Left forelimb (tissue), 1 donor: ENCODE results near the gene FAM107B.
"Not testable (repeated sequence)": the region's sequence is repeated elsewhere in the genome, so short reads cannot be mapped to it uniquely, and the experiment has no call there.

Experiments used
- DNase-seq: peaks from one replicate; pipeline ENCODE4 v3.0.0-alpha.2; 2018; ENCODE audit warnings: low spot score

FAM107B gene

DNA sequence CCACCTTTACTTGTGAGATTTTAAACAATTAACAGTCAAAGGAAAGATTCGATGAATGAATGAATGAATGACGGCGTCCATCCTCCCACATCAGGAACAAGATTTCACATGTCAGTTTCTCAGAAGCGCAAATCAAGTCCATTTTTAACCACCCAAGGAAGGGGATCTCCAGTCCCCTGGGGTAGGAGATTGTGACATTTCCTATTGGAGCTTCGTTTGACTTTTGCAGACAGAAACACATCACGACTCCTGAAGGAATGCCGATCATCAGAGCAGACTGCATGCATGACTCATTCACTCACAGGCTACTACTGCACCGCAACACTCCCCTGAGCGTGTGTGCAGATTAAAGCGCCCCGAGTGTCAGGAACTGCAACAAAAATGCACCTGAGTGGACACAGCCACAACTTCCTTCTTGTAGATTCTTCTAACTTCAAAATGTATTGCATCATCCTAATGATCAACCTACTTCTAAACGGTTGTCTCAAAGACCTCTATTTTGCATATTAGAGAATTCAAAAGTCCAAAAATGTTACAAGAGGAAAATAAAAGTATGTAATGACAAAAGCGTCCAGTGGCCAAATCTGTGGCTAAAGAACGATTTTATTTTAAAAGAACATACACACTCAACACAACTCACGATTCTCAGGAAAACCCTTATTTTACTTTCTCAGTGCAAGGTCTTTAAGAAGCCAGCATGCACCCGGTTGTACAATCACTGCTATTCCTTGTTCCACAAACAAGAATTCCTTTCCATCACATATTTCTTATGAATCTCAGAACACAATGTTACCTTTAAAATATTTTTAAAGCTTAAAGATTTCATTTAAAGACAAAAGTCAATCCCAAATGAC is 172.6 kb downstream of the FAM107B start:
- no peak for DNase-seq

DNA sequence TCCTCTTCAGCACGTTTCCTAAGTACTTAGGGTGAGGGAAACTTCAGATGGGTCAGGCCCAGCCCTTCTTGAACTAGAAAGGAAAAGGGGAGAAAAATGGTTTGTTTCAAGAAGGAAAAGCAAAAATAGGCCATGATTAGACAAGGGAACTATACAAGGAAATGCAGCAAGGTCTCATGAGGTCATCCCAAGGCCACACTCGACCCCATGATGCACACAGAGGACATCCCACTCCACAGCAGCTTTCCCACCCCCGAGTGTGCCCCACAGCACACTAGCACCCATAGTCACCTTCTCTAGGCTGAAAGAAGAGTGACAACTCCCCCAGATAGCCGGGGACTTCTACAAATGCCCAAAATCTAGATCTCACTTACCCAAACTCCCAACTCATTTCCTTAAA is 173.4 kb downstream of the FAM107B start:
- DNase-seq: no peak

DNA sequence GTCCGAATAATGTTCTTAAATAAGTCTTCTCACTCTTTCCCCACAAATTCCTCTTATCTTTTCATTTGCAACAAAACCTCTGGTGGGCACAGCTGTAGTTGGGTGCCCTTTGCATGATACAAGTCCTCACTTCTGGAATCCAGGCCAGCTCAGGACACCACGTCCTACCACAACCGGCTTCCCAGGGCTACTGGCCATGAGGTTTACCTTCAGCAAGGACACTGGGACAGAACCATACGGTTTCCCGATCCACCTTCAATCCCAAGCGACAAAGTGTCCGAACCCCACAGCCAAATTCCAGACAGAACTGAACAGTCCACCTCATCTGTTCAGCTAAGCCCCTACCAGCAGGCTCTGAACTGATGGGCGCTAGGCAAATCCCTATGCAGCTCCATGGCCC is 174.6 kb downstream of the FAM107B start:
- no peak for DNase-seq

DNA sequence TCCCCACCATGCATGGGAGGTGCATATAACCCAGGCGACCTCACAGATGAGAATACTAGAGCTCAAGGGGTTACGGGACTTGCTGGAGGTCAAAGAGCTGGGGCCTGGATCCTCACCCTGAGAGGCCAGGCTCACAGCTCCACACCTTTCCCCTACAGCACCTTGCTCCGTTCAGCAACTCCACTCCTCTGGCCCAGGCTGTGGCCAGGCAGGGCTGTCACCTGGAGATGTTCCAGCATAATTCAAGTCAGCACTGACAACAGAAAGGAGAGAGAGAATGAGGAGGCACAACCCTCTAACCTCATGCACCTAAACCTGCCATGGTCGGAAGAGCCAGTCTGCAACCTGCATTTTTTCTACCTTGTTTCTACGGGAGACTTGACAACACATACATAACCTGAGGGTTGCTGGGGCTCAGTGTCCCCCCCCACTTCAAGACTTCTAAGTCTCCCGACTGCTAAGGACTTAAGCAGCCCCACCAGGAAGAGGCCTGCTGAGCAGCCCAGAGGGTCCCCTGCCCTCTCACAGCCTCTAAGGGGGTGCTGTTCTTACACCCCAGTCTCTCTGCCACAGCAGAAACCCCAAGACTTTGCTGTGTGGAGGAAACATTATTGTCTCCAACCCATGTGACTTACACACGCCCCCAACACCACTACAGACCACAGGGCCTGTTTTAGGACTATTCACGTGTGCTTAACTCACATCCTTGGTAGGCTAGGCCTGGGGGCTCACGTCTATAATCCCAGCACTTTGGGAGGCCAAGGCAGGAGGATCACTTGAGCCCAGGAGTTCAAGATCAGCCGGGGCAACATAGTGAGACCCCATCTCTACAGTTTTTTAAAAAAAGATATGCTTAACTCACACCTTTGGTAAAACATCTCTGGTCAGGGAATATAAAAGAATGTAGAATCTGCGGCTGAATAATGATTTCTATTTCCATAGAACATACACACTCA is 175.6 kb downstream of the FAM107B start:
- no peak for DNase-seq

DNA sequence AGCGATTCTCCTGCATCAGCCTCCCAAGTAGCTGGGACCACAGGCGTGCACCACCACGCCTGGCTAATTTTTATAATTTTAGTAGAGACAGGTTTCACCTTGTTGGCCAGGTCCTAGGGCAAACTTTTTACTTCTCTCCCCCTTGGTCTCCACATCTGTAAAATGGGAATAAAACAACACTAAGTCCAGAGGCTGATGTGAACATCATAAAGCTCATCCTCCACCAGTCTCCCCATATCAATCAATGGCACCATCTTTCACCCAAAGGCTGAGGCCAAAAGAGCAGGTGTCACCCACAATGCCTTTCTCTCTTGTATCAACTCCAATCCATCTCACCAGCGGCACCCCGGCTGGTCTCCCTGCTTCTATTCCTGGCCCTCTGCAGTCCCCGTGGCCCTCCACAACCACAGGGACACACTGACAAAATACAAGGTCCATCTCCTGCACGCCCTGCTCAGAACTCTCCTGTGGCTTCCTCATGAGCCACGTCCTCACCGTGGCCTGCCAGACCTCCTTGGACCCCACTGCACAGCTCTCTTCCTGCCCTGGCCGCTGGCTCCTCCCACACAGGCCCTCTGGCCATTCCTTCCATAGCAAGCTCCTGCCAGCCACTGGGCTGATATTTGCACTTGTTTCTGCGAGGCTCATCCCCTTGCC is 179.0 kb downstream of the FAM107B start:
- DNase-seq: no peak

DNA sequence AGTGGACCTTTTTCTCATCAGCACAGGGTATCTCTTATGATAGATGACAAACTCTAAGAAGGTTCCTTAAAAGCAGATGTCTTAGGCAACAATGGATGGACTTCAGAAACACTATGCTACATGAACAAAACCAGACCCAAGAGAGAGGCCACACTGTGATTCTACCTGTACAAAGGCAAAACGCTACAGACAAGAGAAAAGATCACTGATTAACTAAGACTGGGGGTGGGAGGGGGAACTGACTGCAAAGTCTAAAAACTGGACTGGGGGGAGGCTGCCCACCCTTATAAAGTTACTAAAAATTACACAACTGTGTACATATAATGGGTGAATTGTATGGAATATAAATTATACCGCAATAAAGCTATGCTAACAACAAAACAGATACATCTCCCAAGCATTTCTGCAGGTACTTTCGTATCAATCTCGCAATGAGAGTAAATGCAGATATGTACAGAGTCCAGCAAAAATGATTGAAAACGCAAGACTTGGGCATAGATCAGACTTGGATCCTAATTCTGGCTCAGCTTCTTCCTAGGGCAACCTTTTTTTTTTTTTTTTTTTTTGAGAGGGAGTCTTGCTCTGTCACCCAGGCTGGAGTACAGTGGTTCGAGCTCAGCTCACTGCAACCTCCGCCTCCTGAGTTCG is 179.7 kb downstream of the FAM107B start:
- no peak for DNase-seq

DNA sequence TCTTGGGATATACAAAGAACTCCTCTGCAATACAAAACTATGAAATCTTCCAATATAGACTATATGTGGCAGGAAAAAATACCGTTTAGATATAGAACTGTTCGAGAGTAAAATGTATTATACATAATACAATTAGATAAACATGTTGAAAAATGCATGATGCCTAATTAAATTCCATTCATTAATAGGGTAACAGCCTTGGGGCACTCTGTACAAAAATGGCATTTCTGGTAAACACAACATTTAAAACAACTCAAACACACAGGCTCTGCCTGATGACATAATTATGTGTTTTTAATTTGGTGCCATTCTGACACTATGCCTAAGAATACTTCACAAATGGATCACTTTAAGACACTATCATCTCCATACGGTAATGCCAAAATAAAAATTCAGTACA is 180.9 kb downstream of the FAM107B start:
- DNase-seq: no peak

DNA sequence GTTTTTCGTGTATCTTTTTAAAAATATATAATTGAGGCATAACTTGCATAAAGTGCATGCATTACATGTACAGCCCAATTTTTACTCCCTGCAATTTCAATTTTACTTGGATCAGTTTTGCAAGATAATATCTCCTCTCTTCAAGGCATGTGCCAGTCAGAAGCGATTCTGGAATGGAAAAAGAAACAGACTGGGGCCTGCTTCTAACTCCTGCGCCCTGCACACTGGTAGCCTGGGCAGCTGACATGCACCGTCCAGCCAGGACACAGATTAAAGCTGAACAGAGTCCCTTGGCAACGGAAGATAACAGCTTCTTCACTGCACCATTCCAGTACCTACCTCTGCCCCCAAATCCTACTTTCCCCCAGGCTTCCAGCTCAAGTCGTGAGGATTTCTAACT is 182.1 kb downstream of the FAM107B start:
- no peak for DNase-seq

DNA sequence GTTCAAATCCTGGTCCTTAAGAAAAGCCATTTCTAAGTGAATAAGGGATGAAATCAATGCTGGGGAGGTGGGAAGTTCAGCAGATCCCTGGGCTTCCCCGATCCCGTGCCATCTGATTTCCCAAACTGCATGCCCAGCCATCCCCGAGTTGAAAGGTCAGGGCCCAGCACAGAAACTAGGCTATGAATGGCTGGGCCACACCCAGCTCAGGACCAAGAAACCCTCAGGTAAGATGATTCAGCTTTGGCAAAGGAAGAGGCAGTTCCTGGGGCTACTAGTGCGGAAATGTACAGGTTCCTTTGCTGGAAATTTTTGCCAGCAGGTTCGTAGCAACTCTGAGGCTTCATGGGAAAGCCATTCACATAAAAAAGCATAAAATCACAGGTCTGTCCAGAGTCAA is 182.7 kb downstream of the FAM107B start:
- no peak for DNase-seq

DNA sequence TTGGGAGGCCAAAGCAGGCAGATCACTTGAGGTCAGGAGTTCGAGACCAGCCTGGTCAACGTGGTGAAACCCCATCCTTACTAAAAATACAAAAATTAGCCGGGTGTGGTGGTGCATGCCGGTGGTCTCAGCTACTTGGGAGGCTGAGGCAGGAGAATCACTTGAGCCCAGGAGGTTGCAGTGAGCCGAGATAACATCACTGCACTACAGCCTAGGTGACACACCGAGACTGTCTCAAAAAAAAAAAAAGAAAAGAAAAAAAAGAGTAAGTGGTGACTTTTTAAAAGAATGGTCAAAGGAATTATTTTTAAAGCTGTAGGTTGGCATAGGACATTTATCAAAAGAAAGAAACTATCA is 185.8 kb downstream of the FAM107B start:
- DNase-seq: not testable (repeated sequence)

DNA sequence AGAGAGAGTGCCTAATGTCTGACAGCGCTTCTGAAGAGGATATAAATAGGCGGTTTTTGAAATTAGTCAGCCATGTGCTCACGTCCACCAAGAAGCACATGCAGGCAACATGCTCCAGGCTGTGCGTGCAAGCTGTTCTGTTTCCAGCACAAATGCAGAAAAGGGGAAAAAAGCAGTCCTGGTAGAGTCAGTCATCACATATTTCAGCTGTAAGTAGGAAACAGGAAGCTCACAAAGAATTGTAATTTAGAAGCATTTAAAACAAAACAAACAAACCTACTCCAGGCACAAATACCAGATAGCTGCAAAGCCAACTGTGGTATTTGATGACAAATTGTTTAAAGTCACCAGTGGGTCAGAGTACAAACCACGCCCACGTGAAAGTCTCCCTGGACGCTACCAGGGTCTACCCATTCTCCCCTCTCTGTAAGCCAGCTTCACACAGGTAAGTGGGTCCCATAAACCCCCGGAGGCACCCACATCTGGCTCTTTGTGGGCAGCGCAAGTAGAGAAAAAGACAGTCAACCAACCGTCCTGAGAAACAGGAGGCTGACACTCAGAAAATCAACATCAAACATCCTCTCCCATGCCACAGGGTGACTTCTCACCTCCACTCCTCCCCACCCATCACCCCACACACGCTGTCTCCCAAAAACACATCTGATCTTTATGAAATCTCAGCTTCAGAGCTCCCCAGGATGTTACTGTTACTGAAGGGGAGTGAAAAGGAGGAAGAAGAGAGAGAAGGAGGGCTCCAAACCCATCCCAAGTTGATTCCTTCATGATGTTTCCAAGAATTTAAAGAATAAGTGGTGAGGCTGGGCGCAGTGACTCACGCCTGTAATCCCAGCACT is 186.4 kb downstream of the FAM107B start:
- DNase-seq: no peak

DNA sequence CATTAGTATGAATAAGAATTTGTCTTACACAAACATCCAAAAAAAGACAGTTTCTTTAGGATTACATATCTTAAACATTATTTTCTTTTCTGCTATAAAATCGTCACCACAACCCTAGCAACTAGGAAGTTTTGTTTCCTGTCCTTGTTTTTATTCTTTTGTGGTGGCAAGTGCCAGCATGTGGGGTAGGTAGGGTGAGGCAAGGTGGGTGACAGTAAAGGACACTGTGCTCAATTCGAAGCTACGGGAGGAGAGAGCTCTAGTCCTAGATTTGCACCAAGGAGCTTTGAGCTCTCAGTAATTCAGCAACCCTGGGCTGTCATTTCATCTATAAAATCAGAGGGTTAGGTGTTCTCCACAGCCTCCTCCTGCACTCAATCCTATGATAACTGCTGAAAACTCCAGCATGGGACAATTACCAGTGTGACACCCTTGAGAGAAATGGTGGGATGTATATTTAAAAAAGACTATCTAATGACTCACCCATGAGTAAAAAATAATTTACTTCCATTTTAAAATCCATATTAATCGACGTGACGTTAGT is 187.1 kb downstream of the FAM107B start:
- DNase-seq: no peak

DNA sequence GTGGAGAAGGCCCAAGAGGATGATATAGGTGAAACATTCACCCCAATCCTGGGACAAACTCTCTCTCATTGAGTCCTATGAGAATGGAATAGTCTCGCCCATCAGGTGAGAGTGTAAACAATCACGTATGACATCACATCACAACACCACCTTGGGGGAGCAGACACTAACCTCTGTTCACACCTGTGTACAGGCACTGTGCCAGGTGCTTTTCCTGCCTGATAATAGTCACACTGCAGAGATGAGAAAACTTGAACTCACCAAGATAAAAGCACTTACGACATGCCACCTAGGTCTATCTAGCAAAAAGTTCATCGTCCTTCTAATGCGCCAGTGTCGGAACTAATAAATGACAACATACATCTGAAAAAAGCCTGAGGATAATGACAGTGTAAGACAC is 187.8 kb downstream of the FAM107B start:
- DNase-seq: no peak

DNA sequence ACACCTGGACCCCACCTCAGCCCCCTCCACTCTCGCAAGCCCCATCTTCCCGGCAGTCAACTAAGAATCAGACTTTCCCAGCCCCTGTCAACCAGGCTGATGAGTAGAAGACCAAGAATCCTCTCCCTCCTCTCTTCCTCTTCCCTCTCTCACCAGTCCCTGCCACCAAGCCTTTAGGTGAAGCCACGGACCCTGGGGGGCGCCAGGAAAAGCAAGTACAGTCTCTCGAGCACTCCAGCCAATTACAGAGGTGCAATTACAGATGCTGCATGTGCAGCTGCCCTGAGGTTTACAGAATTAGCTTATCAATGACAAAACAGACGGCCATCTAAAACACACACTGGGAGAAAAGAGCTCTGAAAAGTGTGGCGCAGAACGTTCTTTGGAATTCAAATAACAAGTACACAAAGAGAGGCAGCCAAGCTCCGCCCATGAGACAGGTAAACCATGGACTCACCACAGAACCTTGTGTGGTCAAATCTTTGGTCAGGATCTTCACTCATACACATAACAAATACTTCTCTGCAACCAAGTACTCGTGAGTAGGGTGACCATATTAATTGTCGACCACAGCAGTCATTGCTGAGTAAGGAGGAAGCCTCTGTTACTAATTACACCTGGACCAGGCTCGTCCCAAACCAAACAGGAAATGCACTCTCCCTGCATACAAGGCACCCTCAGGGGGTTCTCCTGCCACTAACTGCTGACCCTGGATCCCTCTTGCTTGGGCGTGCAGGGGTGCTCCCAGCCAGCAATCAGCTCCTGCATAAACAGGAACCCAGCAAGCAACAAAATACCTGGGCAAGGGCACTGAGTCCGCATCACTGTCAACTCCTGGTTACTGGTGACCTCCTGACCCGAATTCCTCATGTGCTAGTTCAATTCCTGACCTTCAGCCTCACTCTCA is 189.2 kb downstream of the FAM107B start:
- DNase-seq: no peak

DNA sequence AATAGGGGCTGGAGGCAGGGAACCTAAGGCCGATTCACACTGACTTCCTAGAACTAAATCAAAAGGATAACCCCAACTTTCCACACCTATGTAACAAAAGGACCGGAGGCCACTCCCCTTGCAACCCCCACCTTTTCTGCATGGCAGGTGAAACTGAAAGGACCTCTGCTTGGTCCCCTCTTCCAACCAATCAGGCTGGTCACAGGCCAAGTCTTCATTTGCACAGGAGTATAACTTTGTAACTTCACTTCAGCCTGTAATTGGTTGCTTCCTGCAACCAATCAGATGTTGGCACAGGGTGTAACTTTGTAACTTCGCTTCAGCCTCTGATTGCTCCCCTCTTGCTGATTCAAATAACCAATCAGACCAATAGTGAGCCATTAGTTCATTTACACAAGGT is 190.0 kb downstream of the FAM107B start:
- DNase-seq: no peak

DNA sequence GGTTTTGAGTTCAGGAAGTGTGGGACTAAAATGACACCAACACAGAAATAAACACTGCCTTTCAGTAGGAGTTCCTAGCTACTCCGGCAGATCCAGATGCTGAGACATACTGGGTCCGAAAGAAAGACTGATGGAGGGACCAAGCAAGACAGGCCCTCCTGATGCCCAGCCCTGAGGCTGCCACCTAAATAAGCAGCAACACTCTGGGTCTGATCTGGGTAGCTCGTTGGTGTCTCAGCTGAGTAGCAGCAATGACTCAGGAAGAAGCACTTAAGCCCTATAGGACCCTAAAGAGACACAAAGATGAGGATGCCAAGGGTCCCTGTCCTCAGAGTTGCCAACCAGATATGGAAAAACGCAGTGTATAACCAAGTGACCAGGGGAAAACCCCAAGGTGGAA is 190.7 kb downstream of the FAM107B start:
- DNase-seq: no peak

DNA sequence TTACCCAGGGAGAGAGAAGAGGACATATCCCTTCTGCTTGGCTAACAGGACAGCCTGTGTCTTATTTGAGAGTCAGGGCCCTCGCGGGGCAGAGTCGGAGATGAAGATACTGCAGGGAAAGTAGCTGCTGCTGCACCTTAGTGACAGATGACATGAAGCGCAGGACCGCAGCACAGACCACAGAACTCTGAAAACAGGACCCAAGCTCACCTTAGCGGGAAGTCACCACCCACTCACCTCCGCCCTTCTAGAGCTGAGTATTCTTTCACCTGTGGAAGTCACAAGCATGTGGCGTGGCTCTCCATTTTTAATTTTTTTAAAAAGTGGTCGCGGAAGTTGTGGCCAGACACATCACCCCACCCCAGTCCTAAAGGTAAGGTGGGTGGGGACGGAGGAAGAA is 191.4 kb downstream of the FAM107B start:
- no peak for DNase-seq

DNA sequence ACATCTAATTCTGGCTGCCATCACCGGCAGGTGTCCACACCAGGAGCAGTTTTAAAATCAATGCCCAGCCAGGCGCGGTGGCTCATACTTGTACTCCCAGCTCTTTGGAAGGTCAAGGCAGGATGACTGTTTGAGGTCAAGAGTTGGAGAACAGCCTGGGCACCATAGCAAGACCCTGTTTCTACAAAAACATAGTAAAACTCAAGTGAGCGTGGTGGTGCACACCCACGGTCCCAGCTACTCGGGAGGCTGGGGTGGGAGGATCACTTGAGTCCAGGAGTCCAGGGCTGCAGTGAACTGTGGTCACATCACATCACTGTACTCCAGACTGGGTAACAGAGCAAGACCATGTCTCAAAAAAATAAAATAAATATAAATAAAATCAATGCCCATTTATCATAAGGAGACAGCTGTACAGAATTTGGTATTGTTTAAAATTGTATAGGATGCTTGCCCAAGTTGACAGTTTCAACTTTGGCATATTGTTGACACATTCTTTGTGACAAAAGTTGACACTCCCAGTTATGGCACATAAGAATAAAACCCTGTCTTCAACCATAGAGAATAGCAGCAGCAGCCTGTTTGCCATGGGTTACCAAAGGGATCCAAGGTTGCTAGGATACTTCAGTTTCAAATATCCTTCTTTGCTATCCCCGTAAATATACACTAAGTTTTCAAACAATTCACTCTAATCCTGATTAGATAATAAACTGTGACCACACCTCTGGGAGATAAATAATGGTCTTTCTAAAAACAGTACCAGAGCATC is 193.0 kb downstream of the FAM107B start:
- DNase-seq: no peak
